Measurements from ENCODE around the gene AVL9.
"Not testable (repeated sequence)": the region's sequence is repeated elsewhere in the genome, so short reads cannot be mapped to it uniquely, and the experiment has no call there.

DNA sequence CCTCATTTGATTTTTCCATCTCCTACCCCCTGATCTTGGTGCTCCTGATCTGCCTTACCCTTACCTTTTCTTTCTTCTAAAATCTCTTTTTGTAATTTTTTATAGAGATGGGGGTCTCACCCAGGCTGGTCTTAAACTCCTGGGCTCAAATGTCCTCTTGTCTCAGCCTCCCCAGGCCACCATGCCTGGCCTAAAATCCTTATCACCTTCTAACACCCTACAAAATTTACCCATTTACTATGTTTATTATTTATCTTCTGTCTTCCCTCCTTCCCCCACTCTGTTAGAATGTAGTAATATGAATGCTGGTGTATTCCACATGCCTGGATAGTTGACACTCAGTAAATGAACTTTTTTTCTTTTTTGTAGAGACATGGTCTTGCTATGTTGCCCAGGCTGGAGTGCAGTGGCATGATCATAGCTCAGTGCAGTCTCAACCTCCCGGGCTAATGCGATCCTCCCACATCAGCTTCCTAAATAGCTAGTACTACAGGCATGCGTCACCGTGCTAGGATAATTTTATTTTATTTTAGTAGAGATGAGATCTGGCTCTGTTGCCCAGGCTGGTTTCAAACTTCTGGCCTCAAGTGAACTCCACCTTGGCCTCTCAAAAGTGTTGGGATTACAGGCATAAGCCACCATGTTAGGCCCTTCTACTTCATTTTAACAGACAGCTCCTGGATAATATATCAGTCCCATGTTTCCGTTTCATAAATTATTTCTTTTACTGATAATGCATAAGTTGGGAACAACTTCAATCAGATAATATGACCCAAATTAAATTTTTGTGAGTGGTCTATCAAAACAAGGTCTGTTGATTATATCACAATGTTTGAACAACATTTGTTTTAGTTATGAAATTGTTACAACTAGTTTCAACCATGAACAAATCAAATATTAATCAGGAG is 136.6 kb downstream of the AVL9 start:
- not testable (repeated sequence) for TF ChIP-seq EZH2phosphoT487 (IDR thresholded peaks at IDR 0.05; ENCODE audit: borderline replicate concordance, low read length)
- TF ChIP-seq, protein P1, sequence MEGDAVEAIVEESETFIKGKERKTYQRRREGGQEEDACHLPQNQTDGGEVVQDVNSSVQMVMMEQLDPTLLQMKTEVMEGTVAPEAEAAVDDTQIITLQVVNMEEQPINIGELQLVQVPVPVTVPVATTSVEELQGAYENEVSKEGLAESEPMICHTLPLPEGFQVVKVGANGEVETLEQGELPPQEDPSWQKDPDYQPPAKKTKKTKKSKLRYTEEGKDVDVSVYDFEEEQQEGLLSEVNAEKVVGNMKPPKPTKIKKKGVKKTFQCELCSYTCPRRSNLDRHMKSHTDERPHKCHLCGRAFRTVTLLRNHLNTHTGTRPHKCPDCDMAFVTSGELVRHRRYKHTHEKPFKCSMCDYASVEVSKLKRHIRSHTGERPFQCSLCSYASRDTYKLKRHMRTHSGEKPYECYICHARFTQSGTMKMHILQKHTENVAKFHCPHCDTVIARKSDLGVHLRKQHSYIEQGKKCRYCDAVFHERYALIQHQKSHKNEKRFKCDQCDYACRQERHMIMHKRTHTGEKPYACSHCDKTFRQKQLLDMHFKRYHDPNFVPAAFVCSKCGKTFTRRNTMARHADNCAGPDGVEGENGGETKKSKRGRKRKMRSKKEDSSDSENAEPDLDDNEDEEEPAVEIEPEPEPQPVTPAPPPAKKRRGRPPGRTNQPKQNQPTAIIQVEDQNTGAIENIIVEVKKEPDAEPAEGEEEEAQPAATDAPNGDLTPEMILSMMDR (IDR thresholded peaks at IDR 0.05; ENCODE audit: low read depth, low read length, poor library complexity, severe bottlenecking) = not testable (repeated sequence)

All from DOHH2 (cell line).